GM18519 (cell line): Measurements from ENCODE around the gene KIF12.

Source experiments
- ATAC-seq: cut with Tn5 transposase; IDR thresholded peaks from one replicate; pipeline ENCODE4 v1.9.1; 2021; ENCODE audit warnings: mild to moderate bottlenecking, moderate library complexity; ENCODE audit not compliant: unreplicated experiment, low FRiP score

KIF12 gene

DNA sequence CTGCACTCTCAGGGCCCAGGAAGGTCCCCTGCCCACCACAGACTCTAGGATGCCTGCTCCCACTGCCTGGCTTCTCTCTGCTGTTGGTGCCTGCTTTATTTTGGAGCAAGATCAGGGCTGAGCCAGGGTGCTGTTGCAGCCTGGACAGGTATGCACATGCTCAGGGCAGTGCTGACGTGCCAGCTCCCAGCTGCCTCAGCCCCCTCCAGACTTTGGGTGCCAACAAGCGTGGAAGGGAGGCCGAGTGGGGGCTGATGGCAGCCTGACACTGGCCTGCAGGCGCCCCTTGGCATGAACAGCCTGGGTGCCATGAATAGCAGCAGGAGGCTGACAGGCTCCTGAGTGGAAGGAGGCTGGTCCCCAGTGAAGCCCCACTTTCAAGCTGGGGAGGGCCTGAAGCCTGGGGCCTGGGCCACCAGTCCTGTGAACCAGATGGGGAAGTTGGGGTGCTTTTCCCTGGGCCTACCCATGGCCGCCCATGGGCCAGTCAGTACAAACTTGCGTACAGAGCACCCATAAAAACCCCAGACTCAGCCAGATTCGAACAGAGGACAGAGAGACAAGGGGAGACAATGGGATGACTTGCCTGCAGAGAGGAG lies 27.8 kb downstream of the KIF12 start:
- no peak for ATAC-seq

- no peak for ATAC-seq
These were observed 28.6 kb downstream of the KIF12 start for GRCh38 chr9:114070188-114071103.

GRCh38 chr9:114069476-114070187 lies 29.5 kb downstream of the KIF12 start:
- ATAC-seq: no peak

- ATAC-seq: no peak
These were observed 33.8 kb downstream of the KIF12 start for GRCh38 chr9:114065304-114065703.

DNA sequence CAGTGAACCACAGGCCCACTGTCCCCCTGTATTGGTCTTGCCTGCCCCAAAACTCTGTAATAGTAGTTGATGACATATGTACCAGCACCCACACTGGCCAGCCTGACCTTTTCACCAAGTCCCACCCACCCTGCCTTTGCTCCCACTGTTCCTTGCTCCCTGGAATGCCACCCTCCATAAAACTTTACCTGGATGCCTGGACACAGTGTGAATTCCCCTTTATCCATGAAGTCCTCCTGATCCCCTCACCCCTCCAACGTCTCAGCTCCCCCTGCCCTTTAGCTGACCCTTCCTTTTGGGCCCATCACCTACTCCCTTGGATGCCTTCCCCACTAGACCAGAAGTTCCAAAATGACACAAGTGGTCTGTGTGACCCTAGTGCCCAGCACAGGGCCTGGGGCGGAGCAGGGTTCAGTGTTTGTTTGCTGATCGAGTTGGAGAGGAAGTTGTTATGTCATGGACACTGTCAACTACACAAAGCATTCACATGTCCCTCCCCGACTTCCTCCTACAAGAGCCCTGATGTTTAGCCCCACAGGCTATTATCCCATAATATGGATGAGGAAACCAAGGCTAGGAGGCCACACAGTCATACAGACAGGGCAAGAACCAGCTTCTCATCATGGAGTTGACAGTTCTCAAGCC lies 37.1 kb downstream of the KIF12 start:
- ATAC-seq: no peak

DNA sequence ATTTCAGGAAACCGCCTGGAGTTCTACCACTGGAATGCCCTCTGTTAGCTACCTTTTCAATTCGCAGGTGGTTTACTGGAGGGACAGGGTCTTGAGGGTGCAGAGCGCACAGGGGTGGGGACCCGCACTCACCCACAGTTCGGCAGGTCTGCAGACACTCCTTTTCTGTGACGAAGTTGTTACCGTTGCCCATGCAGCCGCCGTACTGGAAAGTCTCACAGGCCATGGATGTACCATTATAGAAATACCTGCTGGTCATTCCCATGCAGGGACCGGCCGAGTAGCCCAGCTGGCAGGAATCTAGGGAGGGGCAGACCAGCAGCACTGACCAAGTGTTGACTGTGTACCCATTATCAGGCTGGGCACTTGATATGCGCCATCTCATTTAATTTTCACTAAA lies 37.8 kb downstream of the KIF12 start:
- no peak for ATAC-seq

DNA sequence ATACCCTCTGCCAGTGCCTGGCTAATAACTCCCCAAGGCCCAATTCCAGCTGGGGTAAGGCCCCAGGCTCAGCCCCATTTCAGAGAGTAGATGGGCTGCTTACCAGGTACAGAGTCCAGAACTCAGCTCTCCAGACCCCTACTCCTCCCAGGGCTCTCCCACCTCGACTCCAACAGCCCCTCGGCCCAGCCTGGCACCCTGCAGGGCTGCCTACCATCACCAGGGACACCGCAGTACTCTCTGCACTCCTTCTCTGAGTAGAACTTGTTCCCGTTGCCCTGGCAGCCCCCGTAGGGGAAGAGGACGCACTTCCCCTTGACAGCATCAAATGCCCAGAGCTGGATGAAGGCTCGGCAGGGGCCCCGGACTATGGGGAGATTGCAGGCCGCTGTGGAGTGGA lies 38.4 kb downstream of the KIF12 start:
- no peak for ATAC-seq

DNA sequence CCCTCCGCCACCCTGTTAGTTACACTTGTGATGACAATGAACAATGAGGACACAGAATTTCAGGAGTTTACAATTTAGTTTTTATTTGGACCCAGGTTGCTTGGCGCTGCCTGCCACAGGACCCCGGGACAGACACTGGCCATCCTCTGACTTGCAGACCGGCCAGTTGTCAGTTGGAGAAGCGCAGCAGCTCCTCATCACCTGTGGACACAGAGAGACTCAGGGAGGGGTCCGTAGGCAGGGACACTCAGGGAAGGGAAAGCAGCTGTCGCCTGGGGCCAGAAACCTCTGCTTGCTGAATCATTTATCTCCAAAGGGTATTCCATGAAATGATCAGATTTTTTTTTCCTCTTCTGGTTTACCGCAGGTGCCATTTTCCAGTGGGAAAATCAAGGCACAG lies 39.0 kb downstream of the KIF12 start:
- ATAC-seq: no peak

DNA sequence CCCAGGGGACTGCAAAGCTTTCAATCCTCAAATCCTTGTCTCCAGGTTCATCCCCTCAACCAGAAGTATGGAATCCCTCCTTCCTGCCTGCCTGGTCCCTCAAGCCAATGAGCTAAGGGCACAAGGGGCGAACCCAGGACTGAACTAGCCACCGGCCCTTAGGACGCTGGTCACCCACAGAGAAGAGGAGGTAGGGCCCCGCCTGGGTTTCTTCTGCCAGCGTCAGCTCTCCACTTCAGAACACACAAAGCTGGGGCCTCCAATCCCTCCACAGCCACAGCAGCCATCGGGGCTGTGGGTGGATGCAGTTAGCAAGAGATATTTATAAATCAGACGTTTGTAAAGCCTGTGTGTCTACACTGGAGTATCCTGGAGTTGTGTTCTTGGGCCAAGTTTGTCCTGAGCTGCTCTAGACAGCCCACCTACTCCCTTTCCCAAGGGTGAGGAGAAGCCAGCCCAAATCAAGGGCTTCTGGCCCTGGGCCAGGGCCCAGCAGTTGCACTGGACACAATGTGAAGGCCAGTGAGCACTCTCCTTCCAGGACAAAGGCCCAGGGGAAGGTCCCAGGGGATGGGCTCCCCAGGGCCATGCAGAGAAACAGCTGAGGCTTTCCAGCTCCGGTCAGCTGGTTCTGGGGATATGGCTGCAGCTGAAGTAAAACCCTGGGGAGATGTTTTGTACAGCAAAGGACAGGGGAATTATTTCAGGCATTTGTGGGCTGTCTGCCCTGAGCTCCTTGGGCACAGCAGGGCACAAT lies 39.9 kb downstream of the KIF12 start:
- no peak for ATAC-seq

GRCh38 chr9:114058688-114059046 lies 40.4 kb downstream of the KIF12 start:
- ATAC-seq: no peak

DNA sequence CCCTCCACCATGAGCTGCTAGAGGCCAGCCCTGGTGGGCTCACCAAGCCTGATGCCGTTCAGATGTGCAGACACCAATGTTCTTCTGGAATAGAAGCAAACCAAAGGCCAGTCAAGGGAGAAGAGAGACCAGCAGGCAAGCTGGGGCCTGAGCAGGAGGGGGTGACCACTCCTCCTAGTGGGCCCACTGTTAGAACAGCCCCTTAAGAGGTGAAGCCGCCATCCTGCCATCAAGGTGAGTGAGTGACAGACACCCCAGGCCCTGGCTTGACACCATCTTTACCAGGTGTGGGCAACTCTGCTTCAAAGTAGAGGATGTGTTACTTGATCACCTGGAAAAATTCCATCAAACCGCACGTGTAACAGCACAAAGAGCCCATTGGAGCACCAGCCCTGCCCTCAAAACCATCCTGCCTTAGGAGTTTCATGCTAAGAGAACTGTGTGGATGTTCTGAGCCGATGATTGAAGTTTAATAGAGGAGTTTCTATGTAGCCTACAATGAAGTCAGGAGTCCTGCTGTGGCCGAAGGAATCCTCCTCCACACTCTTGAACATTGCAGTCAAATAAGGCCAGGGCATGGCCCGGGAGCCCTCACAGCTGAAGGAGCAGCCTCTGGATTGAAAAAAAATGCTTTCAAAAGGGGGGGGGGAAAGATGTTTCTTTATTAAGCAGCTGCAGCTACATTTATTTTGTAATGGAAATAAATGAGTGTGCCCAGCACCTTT lies 41.8 kb downstream of the KIF12 start:
- no peak for ATAC-seq

DNA sequence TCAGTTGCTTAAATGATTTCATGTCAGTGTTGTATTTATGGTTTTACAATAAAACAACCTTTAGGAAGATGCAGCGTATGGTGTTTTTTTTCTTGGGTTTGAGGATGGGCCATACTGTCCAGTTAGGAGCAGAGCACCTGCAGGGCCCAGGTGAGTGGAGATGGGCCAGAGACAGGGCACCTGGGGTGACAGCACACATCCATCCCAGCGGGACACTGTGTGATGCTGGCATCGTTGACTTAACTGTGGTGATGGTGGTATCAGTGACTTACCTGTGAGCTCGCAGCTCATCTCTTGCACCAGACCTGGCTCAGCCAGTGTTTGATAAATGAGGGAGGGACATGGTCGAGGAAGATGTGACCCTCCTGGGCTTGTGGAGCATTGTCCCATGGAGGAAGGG lies 42.6 kb downstream of the KIF12 start:
- ATAC-seq: no peak

DNA sequence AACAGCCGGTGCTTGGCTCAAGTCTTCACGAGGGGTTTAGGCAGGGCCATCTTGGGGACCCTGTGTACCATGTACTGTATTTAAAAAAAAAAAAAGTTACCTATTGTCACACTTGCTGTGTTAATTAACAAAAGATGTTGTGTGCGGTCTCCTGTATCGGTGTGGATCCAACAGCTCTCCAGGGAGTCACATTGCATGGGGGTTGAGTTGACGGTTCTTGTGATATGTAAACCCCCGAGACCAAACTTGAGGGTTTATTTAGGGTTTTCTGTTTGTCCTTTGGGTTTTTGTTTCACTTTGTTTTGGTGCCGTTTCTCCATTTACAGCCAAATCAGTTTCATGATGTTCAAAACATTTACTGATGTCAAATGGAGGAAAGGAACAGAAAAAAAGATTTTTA lies 43.2 kb downstream of the KIF12 start:
- ATAC-seq: no peak

DNA sequence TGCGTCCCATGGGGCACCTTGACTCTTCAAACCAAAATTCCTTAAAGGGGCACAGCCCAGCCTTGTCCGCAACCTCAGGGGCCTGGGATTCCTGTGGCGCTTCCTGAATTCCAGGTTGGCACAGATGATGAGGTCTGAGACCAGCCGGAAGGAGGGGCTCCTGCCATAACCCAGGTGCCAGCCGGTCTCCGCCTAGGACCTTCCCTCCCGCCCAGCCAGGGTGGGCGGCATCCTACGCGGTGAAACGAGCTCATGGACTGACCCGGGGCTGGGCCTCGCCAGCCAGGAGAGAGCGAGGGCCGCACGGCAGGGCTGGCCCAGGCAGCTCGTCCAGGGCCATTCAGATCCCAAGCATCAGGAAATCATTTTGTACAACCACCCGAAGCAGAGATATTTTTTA lies 44.0 kb downstream of the KIF12 start:
- ATAC-seq: no peak

DNA sequence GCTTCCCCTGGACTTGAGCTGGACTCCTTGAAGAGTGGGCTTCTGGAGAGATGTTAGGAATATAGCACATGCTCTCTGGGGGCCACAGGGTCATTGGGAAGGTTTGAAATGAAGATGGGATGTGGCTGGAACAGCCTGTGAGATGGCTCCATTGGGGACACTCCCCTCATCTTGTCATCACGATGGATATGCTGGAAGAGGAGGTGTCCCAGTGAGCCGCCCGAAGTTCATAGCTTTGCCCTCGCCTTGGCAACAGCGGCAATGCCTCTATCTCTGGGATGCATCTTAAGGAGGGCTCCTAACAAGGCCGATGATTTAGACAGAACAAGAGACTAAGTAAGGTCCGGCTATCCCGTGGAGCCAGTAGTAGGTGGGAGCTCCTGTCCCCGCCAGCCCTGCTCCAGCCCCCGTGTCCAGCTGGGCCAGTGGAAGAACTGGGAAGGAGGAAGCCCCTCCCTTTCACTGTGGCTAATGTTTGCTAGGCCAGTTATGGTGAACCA lies 44.9 kb downstream of the KIF12 start:
- ATAC-seq: no peak

DNA sequence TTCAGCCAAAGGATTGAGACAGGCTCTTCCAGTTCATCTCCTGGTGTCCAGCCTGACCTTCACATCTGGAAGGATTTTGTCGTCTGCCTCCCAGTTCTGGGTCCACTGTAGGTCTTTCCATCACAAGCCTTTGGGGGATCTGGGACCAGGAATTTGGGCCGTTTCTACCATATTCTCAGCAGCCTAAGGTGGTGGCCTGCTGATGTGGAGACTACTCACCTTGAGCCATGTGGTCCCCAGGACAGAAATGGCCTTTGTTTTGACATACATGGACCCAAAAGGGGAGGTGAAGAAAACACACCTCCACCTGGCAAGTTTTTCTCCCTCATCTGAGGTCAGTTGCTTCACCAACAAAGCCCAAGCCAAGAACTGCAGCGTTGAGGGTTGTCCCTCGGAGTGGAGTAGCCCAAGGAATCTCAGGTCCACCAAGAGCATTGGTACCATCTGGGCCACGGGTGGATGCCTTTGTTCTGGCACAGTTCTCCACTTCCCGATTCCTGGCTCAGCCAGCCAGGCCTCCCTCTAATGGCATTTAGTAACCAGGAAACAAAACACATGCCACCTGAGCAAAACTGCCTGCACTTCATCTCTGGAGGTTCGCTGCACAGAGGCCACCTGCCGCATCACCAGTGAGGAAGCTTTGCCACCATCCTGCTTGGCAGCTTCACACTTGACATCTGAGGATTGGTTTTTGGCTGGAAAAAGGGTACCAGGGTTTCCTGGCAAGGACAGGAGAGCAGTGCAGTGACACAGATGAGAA lies 45.7 kb downstream of the KIF12 start:
- ATAC-seq: no peak

DNA sequence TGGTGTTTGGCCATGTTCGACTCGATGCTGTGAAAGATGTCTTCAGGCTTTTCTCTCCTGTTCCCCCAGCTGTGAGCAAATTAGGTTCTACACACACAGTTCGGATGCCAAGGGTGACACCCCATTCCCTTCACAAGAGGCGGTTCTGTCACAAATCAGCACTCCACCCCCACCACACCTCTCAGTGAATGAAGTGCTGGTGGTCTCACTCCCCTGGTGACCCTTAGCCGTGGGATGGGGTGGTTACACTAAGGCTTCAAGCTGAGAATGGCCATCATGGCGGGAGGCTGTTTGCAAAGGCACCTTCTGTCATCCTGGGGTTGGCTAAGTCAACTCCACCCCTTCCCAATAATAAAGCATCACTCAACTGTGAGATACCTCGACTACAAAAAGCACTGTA lies 47.4 kb downstream of the KIF12 start:
- ATAC-seq: no peak

GRCh38 chr9:114051281-114051680 lies 47.8 kb downstream of the KIF12 start:
- no peak for ATAC-seq

DNA sequence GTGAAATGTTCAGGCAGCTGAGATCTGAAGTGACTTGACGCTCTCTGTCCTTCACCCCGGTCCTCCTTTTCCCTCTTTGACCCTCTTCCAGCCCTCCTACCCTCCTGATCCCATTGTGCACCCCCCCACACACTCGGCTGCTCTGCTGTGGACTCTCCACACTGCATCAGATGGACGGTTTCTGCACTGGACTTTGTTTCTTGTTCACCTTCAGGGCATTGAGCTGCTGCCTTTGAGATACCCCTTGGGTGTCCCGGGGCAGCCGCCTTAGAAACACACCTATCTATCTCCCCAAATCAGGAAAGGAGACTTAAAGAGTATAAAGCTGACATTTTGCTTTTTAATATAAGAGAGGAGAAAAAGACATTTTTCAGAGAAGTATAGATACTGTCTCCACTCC lies 48.4 kb downstream of the KIF12 start:
- ATAC-seq: no peak
